Pancreas (tissue), 10 donors: ENCODE measurements around the gene RARRES1. TPM values are rescaled to one million over a fixed set of nuclear protein-coding genes. Genes with fewer than 3 reads are reported as not detected.
A peak's percentile ranks its signal among the peaks of the same experiment; 100 is the strongest.

ENCODE experiments used
- ATAC-seq, 4 donors: fragments of 200-7000 bp; cut with Tn5 transposase; one replicate each; pipeline versions ENCODE4 v1.8.0 to v1.9.1; 2020; ENCODE audit warnings: mild to moderate bottlenecking in 4 of 4, moderate library complexity in 4 of 4
- DNase-seq, 6 donors: peaks; one replicate each; pipeline ENCODE4 v3.0.0-alpha.2; 2020
- FAIRE-seq: peaks from 2 replicates; lab custom pipeline; 2012; peaks lifted over from hg19 to GRCh38; lab: Jason Lieb, UNC
- H3K27ac ChIP-seq, 4 donors: fragments of 200-600 bp; sonication (generic); 1 replicate in 3 of 4; 2 replicates in 1 of 4; pipeline versions ENCODE4 v1.5.0 to v1.8.0; 2020
- H3K27me3 ChIP-seq, 4 donors: fragments of 200-600 bp; one replicate each; pipeline ENCODE4 v1.8.0; 2021
- H3K36me3 ChIP-seq, 3 donors: fragments of 200-600 bp; sonication (generic) in 1 of 3; one replicate each; pipeline versions ENCODE4 v1.5.0 to v1.8.0; 2020 to 2021
- H3K4me1 ChIP-seq, 3 donors: fragments of 200-600 bp; one replicate each; pipeline ENCODE4 v1.8.0; 2021
- H3K4me3 ChIP-seq, 4 donors: fragments of 200-600 bp; sonication (generic) in 2 of 4; one replicate each; pipeline versions ENCODE4 v1.5.0 to v1.8.0; 2020 to 2021
- H3K9me3 ChIP-seq, 4 donors: fragments of 200-600 bp; one replicate each; pipeline ENCODE4 v1.8.0; 2021
- WGBS, 2 donors: extraction: QIAGEN DNeasy Blood & Tissue Kit; methylation state at CpG; one replicate each; pipeline ENCODE4 v1.1.7; 2013; 5-methylcytosine and 5-hydroxymethylcytosine counted together
- intact Hi-C, 3 donors: fragments of 100-400 bp; cut with DNase I; formaldehyde crosslinking; loops; one replicate each; pipeline versions ENCODE4 v1.11.1 to v1.14.2; 2022
- polyA plus RNA-seq, 2 donors: library from polyadenylated mRNA; stranded (reverse); fragments of 200-250 nt; gene quantifications; one replicate each; pipeline ENCODE4 v1.2.3, GENCODE V29; 2013
- total RNA-seq, 6 donors: library from RNA; stranded (reverse); fragmentation: NEBNext Ultra II Directional in 4 of 6; extraction: Animal tissue kit (Norgen Biotek cat#: 25700) in 4 of 6; gene quantifications; one replicate each; pipeline versions ENCODE4 v1.2.1 to v1.2.4, GENCODE V29; 2021 to 2023
- TF ChIP-seq, protein P1 (sequence below), 4 donors: fragments of 200-600 bp; sonication (generic) in 3 of 4; IDR thresholded peaks; one replicate each; pipeline versions ENCODE4 v1.5.0 to v1.8.0; 2021; ENCODE audit warnings: antibody characterized with exemption in 4 of 4
- donor health status: healthy with polysubstance abuse.
- donor health status: DM: no; HTN: no; CAD: no; lungs with moderate emphysema.
- donor health status: DM: no; HTN: no; CAD: no.
- donor health status: control.
- donor health status: control.
- donor health status: Bipolar disorder and iron deficiency.
- donor health status: DM: yes; HTN: yes; CAD: no.
- donor health status: DM: no; HTN: no; CAD: no.
- donor health status: DM: no; HTN: no; CAD: no.
- donor health status: DM: yes; HTN: yes; CAD: no.

The RARRES1 gene
- total and polyA plus RNA-seq, 8 donors: 0.79 to 48.3 (median 3.9) TPM

DNA sequence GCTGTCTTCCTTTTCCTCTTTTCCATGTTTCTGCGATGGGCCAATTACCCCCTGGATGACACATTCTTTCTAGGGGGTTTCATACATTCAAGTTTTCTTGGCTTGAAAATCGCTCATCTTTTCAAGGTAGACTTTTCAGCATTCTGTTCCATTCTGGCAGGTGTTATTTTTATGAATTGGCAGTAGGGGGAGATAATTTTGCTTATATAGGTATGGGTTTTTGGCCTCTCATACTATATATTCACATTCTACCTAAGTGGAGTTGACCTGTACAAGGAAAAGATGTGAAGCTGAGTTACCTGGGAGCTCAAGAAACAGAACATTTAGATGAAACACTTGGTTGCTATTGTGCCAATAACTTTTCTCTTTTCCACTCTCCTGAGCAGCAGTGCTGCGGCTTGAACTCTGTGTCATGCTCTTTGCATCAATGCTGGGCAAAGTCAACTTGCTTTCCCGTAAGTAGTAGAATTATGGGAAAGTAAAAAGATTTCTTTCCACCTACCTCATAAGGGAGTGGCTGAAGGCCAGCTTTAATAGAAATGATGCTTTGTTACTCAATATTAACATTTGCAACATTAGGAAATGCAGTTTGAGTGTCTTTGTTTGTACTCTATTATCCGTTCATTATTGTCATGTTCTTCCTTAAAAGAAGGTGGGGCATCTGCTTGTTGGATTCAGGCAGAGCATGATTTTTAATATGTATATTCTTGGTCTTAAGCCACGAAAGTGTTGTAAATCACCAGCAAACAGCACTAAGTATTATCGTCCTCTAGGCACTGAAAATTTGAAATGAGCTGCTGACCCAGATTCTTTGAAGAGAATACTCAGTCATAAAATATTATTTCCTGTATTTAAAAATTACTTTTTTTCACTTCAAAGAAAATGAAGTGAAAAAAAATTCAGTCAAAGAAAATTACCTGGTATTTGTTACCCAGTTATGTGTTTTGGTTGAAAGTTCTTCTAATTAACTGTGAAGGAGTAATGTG is 41.9 kb upstream of the RARRES1 start:
- no peaks in the 10 kb centered on the region for H3K9me3 ChIP-seq
- no peak for FAIRE-seq
- H3K27me3 ChIP-seq: no peaks in the 10 kb centered on the region
- intact Hi-C loops: no loop called here
- TF ChIP-seq, protein P1, sequence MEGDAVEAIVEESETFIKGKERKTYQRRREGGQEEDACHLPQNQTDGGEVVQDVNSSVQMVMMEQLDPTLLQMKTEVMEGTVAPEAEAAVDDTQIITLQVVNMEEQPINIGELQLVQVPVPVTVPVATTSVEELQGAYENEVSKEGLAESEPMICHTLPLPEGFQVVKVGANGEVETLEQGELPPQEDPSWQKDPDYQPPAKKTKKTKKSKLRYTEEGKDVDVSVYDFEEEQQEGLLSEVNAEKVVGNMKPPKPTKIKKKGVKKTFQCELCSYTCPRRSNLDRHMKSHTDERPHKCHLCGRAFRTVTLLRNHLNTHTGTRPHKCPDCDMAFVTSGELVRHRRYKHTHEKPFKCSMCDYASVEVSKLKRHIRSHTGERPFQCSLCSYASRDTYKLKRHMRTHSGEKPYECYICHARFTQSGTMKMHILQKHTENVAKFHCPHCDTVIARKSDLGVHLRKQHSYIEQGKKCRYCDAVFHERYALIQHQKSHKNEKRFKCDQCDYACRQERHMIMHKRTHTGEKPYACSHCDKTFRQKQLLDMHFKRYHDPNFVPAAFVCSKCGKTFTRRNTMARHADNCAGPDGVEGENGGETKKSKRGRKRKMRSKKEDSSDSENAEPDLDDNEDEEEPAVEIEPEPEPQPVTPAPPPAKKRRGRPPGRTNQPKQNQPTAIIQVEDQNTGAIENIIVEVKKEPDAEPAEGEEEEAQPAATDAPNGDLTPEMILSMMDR (IDR thresholded peaks at IDR 0.05): no peak
- no peaks in the 10 kb centered on the region for H3K36me3 ChIP-seq
- ATAC-seq: peak in 2 of 4 donors; percentile 18 to 53
- no peaks in the 10 kb centered on the region for H3K4me1 ChIP-seq
- DNase-seq: no peak
- no peak overlapping the region for H3K4me3 ChIP-seq
- no peak overlapping the region for H3K27ac ChIP-seq
- WGBS, 2 donors: 75 to 77% methylated on average over 7 of the region's 7 CpGs

DNA sequence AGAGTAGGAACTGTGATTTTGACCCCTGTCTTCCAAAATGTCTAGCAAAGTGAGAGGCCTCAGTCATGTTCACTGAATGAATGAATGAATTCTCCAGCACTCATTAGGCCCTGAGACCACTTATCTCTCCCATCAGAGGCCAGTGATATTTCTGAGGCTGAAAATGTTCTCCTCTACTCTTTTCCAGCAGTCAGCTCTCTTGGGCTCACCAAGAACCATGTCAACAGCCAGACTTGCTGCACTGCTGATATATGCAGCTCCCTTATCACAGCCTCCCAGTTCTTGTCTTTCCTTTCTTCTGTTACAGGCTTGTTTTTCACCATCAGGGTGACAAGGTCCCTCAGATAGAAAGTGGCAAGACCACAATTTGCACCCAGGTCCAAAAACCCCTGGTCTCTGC is 40.9 kb upstream of the RARRES1 start:
- intact Hi-C loops: no loop called here
- H3K9me3 ChIP-seq: no peaks in the 10 kb centered on the region
- no peaks in the 10 kb centered on the region for H3K27me3 ChIP-seq
- ATAC-seq (no peak), DNase-seq (no peak), FAIRE-seq (no peak)
- no peak overlapping the region for H3K4me3 ChIP-seq
- no peak overlapping the region for H3K27ac ChIP-seq
- H3K4me1 ChIP-seq: peaks cover 0 to under 1% (median 0%) of the 10 kb centered on the region in 3 donors
- no peaks in the 10 kb centered on the region for H3K36me3 ChIP-seq
- TF ChIP-seq, protein P1 (IDR thresholded peaks at IDR 0.05): no peak

DNA sequence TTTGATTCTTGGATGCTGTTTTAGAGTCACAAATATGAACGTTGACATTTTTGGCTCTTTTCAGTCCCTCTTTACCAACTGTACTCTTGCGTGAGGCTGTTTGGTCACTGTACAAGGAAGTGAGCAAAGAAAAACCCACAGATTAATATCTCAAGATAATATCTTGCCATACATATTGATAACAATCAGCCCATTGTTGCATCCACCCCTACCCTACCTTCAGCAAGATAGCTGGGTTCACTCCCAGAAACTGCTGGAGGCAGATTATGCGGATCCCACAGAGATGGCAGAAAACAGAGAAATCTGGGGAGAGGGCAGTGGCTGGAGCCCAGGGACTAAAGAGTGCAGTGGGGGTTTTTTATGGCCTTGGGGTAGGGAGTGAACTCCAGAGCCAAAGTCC is 39.7 kb upstream of the RARRES1 start:
- 51 to 54% methylated on average over 3 of the region's 3 CpGs for WGBS, 2 donors
- Histone ChIP-seq H3K9me3 (no peaks in the 10 kb centered on the region), H3K4me3 (no peak overlapping the region), H3K36me3 (no peaks in the 10 kb centered on the region), H3K27ac (peak overlapping the region in 2 of 4 donors; percentile 16 to 23), H3K27me3 (no peaks in the 10 kb centered on the region), H3K4me1 (peaks cover 0 to 5% (median 0%) of the 10 kb centered on the region in 3 donors)
- TF ChIP-seq, protein P1 (IDR thresholded peaks at IDR 0.05): no peak
- intact Hi-C loops: no loop called here
- DNase-seq (no peak), ATAC-seq (peak in 3 of 4 donors; percentile 18 to 44 (median 23)), FAIRE-seq (no peak)

DNA sequence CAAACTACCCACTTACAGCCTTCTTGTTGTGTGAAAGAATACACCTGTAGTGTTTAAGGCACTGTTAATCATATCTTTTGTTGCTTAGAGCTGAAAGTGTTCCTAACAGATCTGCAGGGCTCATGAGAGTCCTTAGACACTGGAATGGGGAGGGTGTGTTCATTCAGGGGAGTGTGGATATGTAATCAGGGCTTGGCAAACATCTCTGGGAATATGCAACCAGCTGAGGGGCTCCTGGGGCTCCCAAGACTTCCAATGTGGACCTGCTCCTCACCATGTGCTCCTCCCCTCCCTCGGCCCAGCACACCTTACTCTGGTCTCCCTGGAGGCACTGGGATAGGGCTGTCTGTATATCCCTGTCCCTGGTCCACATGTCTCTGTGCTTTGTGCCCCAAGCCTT is 39.3 kb upstream of the RARRES1 start:
- H3K9me3 ChIP-seq: no peaks in the 10 kb centered on the region
- WGBS, 2 donors: 69 to 100% methylated on average over 1 of the region's 1 CpG
- intact Hi-C loops: no loop called here
- H3K4me3 ChIP-seq: no peak overlapping the region
- DNase-seq (no peak), ATAC-seq (no peak), FAIRE-seq (no peak)
- peak overlapping the region in 2 of 4 donors; percentile 5 to 23 for H3K27ac ChIP-seq
- no peaks in the 10 kb centered on the region for H3K36me3 ChIP-seq
- H3K4me1 ChIP-seq: peaks cover 0 to 5% (median 0%) of the 10 kb centered on the region in 3 donors
- TF ChIP-seq, protein P1 (IDR thresholded peaks at IDR 0.05): no peak
- no peaks in the 10 kb centered on the region for H3K27me3 ChIP-seq
